AG09319 (cell line): ENCODE data around the gene URM1.
"Not testable (repeated sequence)": the region's sequence is repeated elsewhere in the genome, so short reads cannot be mapped to it uniquely, and the experiment has no call there.

ENCODE experiments used
- DNase-seq: peaks from one replicate; pipeline ENCODE4 v3.0.0-alpha.2; 2010; ENCODE audit warnings: low read depth; ENCODE audit errors: extremely low read depth
- CTCF ChIP-seq: IDR thresholded peaks from 2 replicates; pipeline ENCODE4 v1.5.1; 2011; ENCODE audit warnings: low read depth, mild to moderate bottlenecking, inconsistent platforms, low read length, moderate library complexity

URM1 gene

GRCh38 chr9:128420060-128420650, 49.0 kb downstream of the URM1 start:
- peak; percentile 56 for TF ChIP-seq CTCF
- no peak for DNase-seq

- TF ChIP-seq CTCF: no peak; the same call in none of the 2 replicates
- no peak for DNase-seq
Observed at GRCh38 chr9:128420651-128421481, 49.7 kb downstream of the URM1 start, which contains the start of gene CERCAM. Gene CERCAM, plus strand, starts transcription at chr9:128420857. Its CDS starts 21 bp downstream, at chr9:128420878.

- DNase-seq: no peak
- no peak for TF ChIP-seq CTCF
Observed at GRCh38 chr9:128421482-128421996, 50.4 kb downstream of the URM1 start.

GRCh38 chr9:128422022-128422782, 51.0 kb downstream of the URM1 start:
- not testable (repeated sequence) for DNase-seq

- no peak for DNase-seq
- no peak for TF ChIP-seq CTCF
Observed at GRCh38 chr9:128422783-128423150, 51.6 kb downstream of the URM1 start.

GRCh38 chr9:128423356-128423755, 52.2 kb downstream of the URM1 start:
- DNase-seq: not testable (repeated sequence)

GRCh38 chr9:128424268-128424780, 53.1 kb downstream of the URM1 start:
- no peak for DNase-seq
- TF ChIP-seq CTCF: no peak
